HepG2 (cell line): ENCODE data around the gene PDHX. TPM values are rescaled to one million over a fixed set of nuclear protein-coding genes. Genes with fewer than 3 reads are reported as not detected.

Experiments
- CAMTA2 ChIP-seq: sonication (generic); formaldehyde crosslinking; IDR thresholded peaks from 2 replicates; pipeline ENCODE4 v1.4.0; 2020; ENCODE audit warnings: mild to moderate bottlenecking, missing genetic modification reagents, borderline replicate concordance
- CEBPG ChIP-seq: IDR thresholded peaks from 2 replicates; pipeline ENCODE4 v1.6.1; 2016
- CHCHD3 ChIP-seq: sonication (generic); formaldehyde crosslinking; IDR thresholded peaks from 2 replicates; pipeline ENCODE4 v1.8.0; 2022; ENCODE audit warnings: mild to moderate bottlenecking, missing genetic modification reagents, moderate library complexity
- DBP ChIP-seq: sonication (generic); formaldehyde crosslinking; IDR thresholded peaks from 2 replicates; pipeline ENCODE4 v1.4.0; 2020; ENCODE audit warnings: missing genetic modification reagents; ENCODE audit errors: not compliant biosample characterization
- EZH2 ChIP-seq: conservative IDR thresholded peaks from 2 replicates; pipeline ENCODE4 v1.6.1; 2012; ENCODE audit warnings: mild to moderate bottlenecking, low read depth, low read length, moderate library complexity
- HOXA3 ChIP-seq: sonication (generic); formaldehyde crosslinking; IDR thresholded peaks from 2 replicates; pipeline ENCODE4 v1.5.0; 2020; ENCODE audit warnings: missing genetic modification reagents
- IRX3 ChIP-seq: sonication (generic); formaldehyde crosslinking; IDR thresholded peaks from 2 replicates; pipeline ENCODE4 v1.8.1; 2023; ENCODE audit warnings: mild to moderate bottlenecking, low read depth, missing genetic modification reagents, borderline replicate concordance
- KLF13 ChIP-seq: sonication (generic); formaldehyde crosslinking; IDR thresholded peaks from 2 replicates; pipeline ENCODE4 v1.4.0; 2020; ENCODE audit warnings: mild to moderate bottlenecking, missing genetic modification reagents
- MEIS2 ChIP-seq: sonication (generic); formaldehyde crosslinking; IDR thresholded peaks from 2 replicates; pipeline ENCODE4 v1.9.0; 2021; ENCODE audit warnings: mild to moderate bottlenecking, missing genetic modification reagents
- REPIN1 ChIP-seq: sonication (generic); formaldehyde crosslinking; IDR thresholded peaks from 2 replicates; pipeline ENCODE4 v1.8.0; 2022; ENCODE audit warnings: missing genetic modification reagents, low read depth, mild to moderate bottlenecking, borderline replicate concordance
- TBL1XR1 ChIP-seq: fragments of 150-350 bp; IDR thresholded peaks from 2 replicates; pipeline ENCODE4 v1.6.1; 2014; ENCODE audit warnings: borderline replicate concordance, low read length; ENCODE audit not compliant: partially characterized antibody
- TCF7L2 ChIP-seq: IDR thresholded peaks from 2 replicates; pipeline ENCODE4 v1.6.1; 2011; ENCODE audit warnings: mild to moderate bottlenecking, low read depth, low read length, moderate library complexity
- TRAFD1 ChIP-seq: sonication (generic); formaldehyde crosslinking; IDR thresholded peaks from 2 replicates; pipeline ENCODE4 v1.5.1; 2020; ENCODE audit warnings: missing genetic modification reagents, mild to moderate bottlenecking, borderline replicate concordance
- YY1 ChIP-seq: IDR thresholded peaks from 2 replicates; pipeline ENCODE4 v1.6.1; 2011; ENCODE audit warnings: low read length, low read depth, moderate library complexity, mild to moderate bottlenecking; ENCODE audit not compliant: insufficient read depth, insufficient replicate concordance
- ZFP62 ChIP-seq: sonication (generic); formaldehyde crosslinking; IDR thresholded peaks from 2 replicates; pipeline ENCODE4 v1.4.0; 2020; ENCODE audit warnings: missing genetic modification reagents
- ZMYM4 ChIP-seq: sonication (generic); formaldehyde crosslinking; IDR thresholded peaks from 2 replicates; pipeline ENCODE4 v1.8.1; 2023; ENCODE audit warnings: mild to moderate bottlenecking, missing genetic modification reagents
- ZNF138 ChIP-seq: sonication (generic); formaldehyde crosslinking; IDR thresholded peaks from 2 replicates; pipeline ENCODE4 v1.5.0; 2020; ENCODE audit warnings: mild to moderate bottlenecking, low read depth, missing genetic modification reagents
- ZNF232 ChIP-seq: sonication (generic); formaldehyde crosslinking; IDR thresholded peaks from 2 replicates; pipeline ENCODE4 v1.4.0; 2020; ENCODE audit warnings: missing genetic modification reagents, borderline replicate concordance
- ZNF282 ChIP-seq: fragments of 450-650 bp; IDR thresholded peaks from 2 replicates; pipeline ENCODE4 v1.6.1; 2018; ENCODE audit not compliant: partially characterized antibody
- ZNF589 ChIP-seq: sonication (generic); formaldehyde crosslinking; conservative IDR thresholded peaks from 2 replicates; pipeline ENCODE4 v1.8.0; 2022; ENCODE audit warnings: mild to moderate bottlenecking, moderate library complexity, missing genetic modification reagents
- ZNF724P ChIP-seq: sonication (generic); formaldehyde crosslinking; IDR thresholded peaks from 2 replicates; pipeline ENCODE4 v1.8.0; 2022; ENCODE audit warnings: missing genetic modification reagents, borderline replicate concordance
- ZNF83 ChIP-seq: sonication (generic); formaldehyde crosslinking; IDR thresholded peaks from 2 replicates; pipeline ENCODE4 v1.4.0; 2020; ENCODE audit warnings: missing genetic modification reagents, mild to moderate bottlenecking, borderline replicate concordance
- ZNF883 ChIP-seq: sonication (generic); formaldehyde crosslinking; IDR thresholded peaks from 2 replicates; pipeline ENCODE4 v1.5.1; 2020; ENCODE audit warnings: mild to moderate bottlenecking, missing genetic modification reagents; ENCODE audit errors: not compliant biosample characterization
- polyA plus RNA-seq, 8 experiments: library from polyadenylated mRNA; depleted of rRNA in 3 of 8; stranded (reverse) in 7 of 8; unstranded in 1 of 8; fragments of >200 nt; fragmentation: Illumina TruSeq in 4 of 8; extraction: Trizol in 4 of 8; gene quantifications; 2 replicates each; pipeline versions ENCODE4 v1.2.1 to v1.2.3, GENCODE V29; 2011 to 2016; ENCODE audit warnings: low read depth in 4 of 8, missing spikeins in 1 of 8, mixed read lengths in 1 of 8; ENCODE audit not compliant: insufficient read depth in 1 of 8
- total RNA-seq, 5 experiments: library from RNA; depleted of rRNA; stranded (reverse); fragments of >200 nt; fragmentation: Illumina TruSeq; extraction: Trizol; gene quantifications; 2 replicates each; pipeline ENCODE4 v1.2.3, GENCODE V29; 2016; ENCODE audit warnings: low read depth in 1 of 5

PDHX gene
- total and polyA plus RNA-seq, 2 of the 13 experiments (the other 11 are each of a cell fraction or from before 2014, with no cell fraction given): 41.0 to 73.8 TPM

GRCh38 chr11:34916015-34916842 lies at the start of gene PDHX, which contains the start of gene APIP (continued):
- peak; percentile 45 for TF ChIP-seq DBP (CRISPR knock-in tag)
- no peak for TF ChIP-seq TRAFD1 (CRISPR knock-in tag)
- TF ChIP-seq CHCHD3 (CRISPR knock-in tag): no peak
- 0 out of 2 replicates have a peak, but pooled peaks have one; percentile 4 for TF ChIP-seq CAMTA2 (CRISPR knock-in tag)
- TF ChIP-seq ZNF589 (CRISPR knock-in tag): peak; percentile 76; the same call in 1 of the 2 replicates
- TF ChIP-seq YY1: peak; percentile 93
- TF ChIP-seq ZNF724P (CRISPR knock-in tag): 0 out of 2 replicates have a peak, but pooled peaks have one; percentile 6
- TF ChIP-seq TCF7L2: no peak
- TF ChIP-seq CEBPG (CRISPR knock-in tag): no peak
- peak; percentile 60 for TF ChIP-seq HOXA3 (CRISPR knock-in tag)
- no peak for TF ChIP-seq KLF13
- TF ChIP-seq ZNF83 (CRISPR knock-in tag): peak; percentile 90; the same call in 1 of the 2 replicates
- no peak; the same call in 1 of the 2 replicates for TF ChIP-seq MEIS2 (CRISPR knock-in tag)
- peak; percentile 66 for TF ChIP-seq ZNF883 (CRISPR knock-in tag)
- TF ChIP-seq ZNF232 (CRISPR knock-in tag): 0 out of 2 replicates have a peak, but pooled peaks have one; percentile 63
- TF ChIP-seq ZNF138: peak; percentile 90; the same call in 1 of the 2 replicates
- TF ChIP-seq IRX3 (CRISPR knock-in tag): peak; percentile 76; the same call in 1 of the 2 replicates
- TF ChIP-seq REPIN1: no peak
- TF ChIP-seq ZMYM4 (CRISPR knock-in tag): peak; percentile 80
- TF ChIP-seq ZNF282: no peak
- TF ChIP-seq ZFP62: no peak
- TF ChIP-seq TBL1XR1: no peak
- TF ChIP-seq EZH2: no peak
